ENCODE measurements around the gene FSIP1. TPM values are rescaled to one million over a fixed set of nuclear protein-coding genes. Genes with fewer than 3 reads are reported as not detected.

FSIP1 gene
- polyA plus RNA-seq, 3 donors: 0.10 to 0.48 (median 0.21) TPM

DNA sequence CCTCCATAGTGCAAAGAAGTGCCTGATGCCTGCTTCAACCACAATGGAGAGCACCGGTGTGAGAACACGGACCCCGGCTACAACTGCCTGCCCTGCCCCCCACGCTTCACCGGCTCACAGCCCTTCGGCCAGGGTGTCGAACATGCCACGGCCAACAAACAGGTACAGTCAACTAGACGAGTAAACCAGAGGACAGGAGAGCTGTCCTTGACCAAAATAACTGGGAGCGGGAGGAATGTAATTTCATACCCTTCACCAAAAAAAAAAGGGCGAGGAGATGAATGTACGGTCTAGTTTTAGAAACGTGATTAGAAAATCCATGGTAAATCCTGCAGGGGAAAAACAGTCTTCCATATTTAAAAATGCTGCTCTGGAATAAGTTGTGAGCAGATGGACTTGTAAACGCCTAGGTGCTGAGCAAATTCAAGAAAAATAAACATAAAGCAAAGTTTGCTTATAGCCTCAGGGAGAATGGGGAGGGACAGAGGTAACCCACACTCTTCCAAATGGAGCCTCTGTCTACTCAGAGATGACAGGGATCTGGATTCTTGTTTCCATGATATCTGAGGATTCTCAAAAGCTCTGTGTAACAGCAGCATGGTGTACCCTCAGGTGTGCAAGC, 193.3 kb downstream of the FSIP1 start:
- TF ChIP-seq, protein P1, sequence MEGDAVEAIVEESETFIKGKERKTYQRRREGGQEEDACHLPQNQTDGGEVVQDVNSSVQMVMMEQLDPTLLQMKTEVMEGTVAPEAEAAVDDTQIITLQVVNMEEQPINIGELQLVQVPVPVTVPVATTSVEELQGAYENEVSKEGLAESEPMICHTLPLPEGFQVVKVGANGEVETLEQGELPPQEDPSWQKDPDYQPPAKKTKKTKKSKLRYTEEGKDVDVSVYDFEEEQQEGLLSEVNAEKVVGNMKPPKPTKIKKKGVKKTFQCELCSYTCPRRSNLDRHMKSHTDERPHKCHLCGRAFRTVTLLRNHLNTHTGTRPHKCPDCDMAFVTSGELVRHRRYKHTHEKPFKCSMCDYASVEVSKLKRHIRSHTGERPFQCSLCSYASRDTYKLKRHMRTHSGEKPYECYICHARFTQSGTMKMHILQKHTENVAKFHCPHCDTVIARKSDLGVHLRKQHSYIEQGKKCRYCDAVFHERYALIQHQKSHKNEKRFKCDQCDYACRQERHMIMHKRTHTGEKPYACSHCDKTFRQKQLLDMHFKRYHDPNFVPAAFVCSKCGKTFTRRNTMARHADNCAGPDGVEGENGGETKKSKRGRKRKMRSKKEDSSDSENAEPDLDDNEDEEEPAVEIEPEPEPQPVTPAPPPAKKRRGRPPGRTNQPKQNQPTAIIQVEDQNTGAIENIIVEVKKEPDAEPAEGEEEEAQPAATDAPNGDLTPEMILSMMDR (IDR thresholded peaks at IDR 0.05): no peak
- H3K9me3 ChIP-seq (replicated peaks in 1 of 2; ENCODE audit: control insufficient read depth in 1 of 2, insufficient read depth in 1 of 2, low read length in 2 of 2): no peaks in the 10 kb centered on the region
- no peak overlapping the region for H3K4me3 ChIP-seq (replicated peaks in 1 of 3; ENCODE audit: low read depth in 2 of 3, low read length in 3 of 3)
- peaks cover 38 to 100% of the 10 kb centered on the region in 2 donors for H3K36me3 ChIP-seq (replicated peaks in 1 of 2; ENCODE audit: control insufficient read depth in 1 of 2, insufficient read depth in 2 of 2, low read length in 2 of 2)
- H3K4me3 Mint-ChIP-seq: no peak overlapping the region
- no peak overlapping the region for H3K27ac Mint-ChIP-seq
- no peak overlapping the region for H3K27ac ChIP-seq (ENCODE audit: low read depth in 1 of 2, low read length in 2 of 2)
- H3K27me3 Mint-ChIP-seq (ENCODE audit: low read depth in 3 of 3): peaks cover 1 to 5% (median 5%) of the 10 kb centered on the region in 3 donors
- peaks cover 97 to 100% of the 10 kb centered on the region in 2 donors for H3K36me3 Mint-ChIP-seq
- H3K79me2 ChIP-seq (ENCODE audit: insufficient read depth, low read length): no peaks in the 10 kb centered on the region
- WGBS (ENCODE audit: insufficient coverage): 94% methylated on average over 9 of the region's 14 CpGs
- no peak overlapping the region for H3K9ac ChIP-seq (ENCODE audit: insufficient read depth, low read length, poor library complexity, severe bottlenecking)
- no peaks in the 10 kb centered on the region for H3K9me3 Mint-ChIP-seq
- no peaks in the 10 kb centered on the region for H3K4me1 Mint-ChIP-seq
- peaks cover 40% of the 10 kb centered on the region for H4K20me1 ChIP-seq (ENCODE audit: insufficient read depth, low read length)
- H2AFZ ChIP-seq (ENCODE audit: insufficient read depth, low read depth, low read length, poor library complexity, severe bottlenecking): no peak overlapping the region
- no peaks in the 10 kb centered on the region for H3K27me3 ChIP-seq (ENCODE audit: control insufficient read depth in 2 of 2, insufficient read depth in 2 of 2, low read length in 2 of 2)
- intact Hi-C loops (cut with micrococcal nuclease): loop anchor here (10.0 kb wide), 2 partner anchors 165 to 415 kb away; no protein-coding TSS in a partner anchor
- no peak overlapping the region for H3K4me2 ChIP-seq (replicated peaks; ENCODE audit: extremely low read depth, low read length, poor library complexity, severe bottlenecking)
- DNase-seq: no peak
- H3K4me1 ChIP-seq (ENCODE audit: control insufficient read depth in 1 of 2, insufficient read depth in 2 of 2, low read length in 2 of 2): no peaks in the 10 kb centered on the region

DNA sequence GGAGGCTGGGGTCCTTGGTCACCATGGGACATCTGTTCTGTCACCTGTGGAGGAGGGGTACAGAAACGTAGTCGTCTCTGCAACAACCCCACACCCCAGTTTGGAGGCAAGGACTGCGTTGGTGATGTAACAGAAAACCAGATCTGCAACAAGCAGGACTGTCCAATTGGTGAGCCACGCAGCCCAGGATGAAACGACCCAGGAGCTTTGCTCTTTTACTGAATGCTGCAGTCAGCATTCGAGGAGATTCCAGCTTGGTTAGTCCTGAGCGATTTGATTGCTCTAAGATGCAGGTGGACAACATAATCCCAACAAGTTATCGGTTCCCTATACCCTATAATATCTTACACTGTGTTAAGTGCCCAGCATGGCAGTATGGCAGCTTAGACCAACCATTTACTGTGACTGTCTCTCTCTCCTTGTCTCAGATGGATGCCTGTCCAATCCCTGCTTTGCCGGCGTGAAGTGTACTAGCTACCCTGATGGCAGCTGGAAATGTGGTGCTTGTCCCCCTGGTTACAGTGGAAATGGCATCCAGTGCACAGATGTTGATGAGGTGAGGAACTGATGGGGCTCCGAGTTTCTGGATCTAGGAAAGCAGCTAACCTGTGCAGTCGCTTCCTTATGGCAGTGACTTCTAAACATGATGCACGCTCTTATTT, 194.0 kb downstream of the FSIP1 start:
- no peaks in the 10 kb centered on the region for H3K9me3 ChIP-seq (replicated peaks in 1 of 2; ENCODE audit: control insufficient read depth in 1 of 2, insufficient read depth in 1 of 2, low read length in 2 of 2)
- WGBS (ENCODE audit: insufficient coverage): 95% methylated on average over 10 of the region's 13 CpGs
- no peak overlapping the region for H3K4me3 ChIP-seq (replicated peaks in 1 of 3; ENCODE audit: low read depth in 2 of 3, low read length in 3 of 3)
- no peak overlapping the region for H3K4me3 Mint-ChIP-seq
- peaks cover 41 to 100% of the 10 kb centered on the region in 2 donors for H3K36me3 ChIP-seq (replicated peaks in 1 of 2; ENCODE audit: control insufficient read depth in 1 of 2, insufficient read depth in 2 of 2, low read length in 2 of 2)
- intact Hi-C loops (cut with micrococcal nuclease): loop anchor here (10.0 kb wide), 2 partner anchors 166 to 414 kb away; no protein-coding TSS in a partner anchor
- H3K9me3 Mint-ChIP-seq: no peaks in the 10 kb centered on the region
- H2AFZ ChIP-seq (ENCODE audit: insufficient read depth, low read depth, low read length, poor library complexity, severe bottlenecking): no peak overlapping the region
- no peak for DNase-seq
- H4K20me1 ChIP-seq (ENCODE audit: insufficient read depth, low read length): peaks cover 42% of the 10 kb centered on the region
- H3K4me1 ChIP-seq (ENCODE audit: control insufficient read depth in 1 of 2, insufficient read depth in 2 of 2, low read length in 2 of 2): no peaks in the 10 kb centered on the region
- H3K27ac ChIP-seq (ENCODE audit: low read depth in 1 of 2, low read length in 2 of 2): no peak overlapping the region
- no peak overlapping the region for H3K4me2 ChIP-seq (replicated peaks; ENCODE audit: extremely low read depth, low read length, poor library complexity, severe bottlenecking)
- TF ChIP-seq, protein P1 (IDR thresholded peaks at IDR 0.05): no peak
- H3K9ac ChIP-seq (ENCODE audit: insufficient read depth, low read length, poor library complexity, severe bottlenecking): no peak overlapping the region
- peaks cover 97 to 100% of the 10 kb centered on the region in 2 donors for H3K36me3 Mint-ChIP-seq
- peaks cover 1 to 11% (median 5%) of the 10 kb centered on the region in 3 donors for H3K27me3 Mint-ChIP-seq (ENCODE audit: low read depth in 3 of 3)
- H3K79me2 ChIP-seq (ENCODE audit: insufficient read depth, low read length): no peaks in the 10 kb centered on the region
- H3K4me1 Mint-ChIP-seq: peaks cover 6% of the 10 kb centered on the region
- no peaks in the 10 kb centered on the region for H3K27me3 ChIP-seq (ENCODE audit: control insufficient read depth in 2 of 2, insufficient read depth in 2 of 2, low read length in 2 of 2)
- peak overlapping the region in 1 of 7 donors; percentile 38 for H3K27ac Mint-ChIP-seq

Data from CD14-positive monocyte (primary cell).